HCT116 (cell line): ENCODE results near the gene PDC. TPM values are rescaled to one million over a fixed set of nuclear protein-coding genes. Genes with fewer than 3 reads are reported as not detected.

Experiments
- ATAC-seq: fragments of 200-7000 bp; cut with Tn5 transposase; 2 replicates; pipeline ENCODE4 v1.9.1; 2020; ENCODE audit warnings: mild to moderate bottlenecking, moderate library complexity
- BruUV-seq: library from RNA; stranded (reverse); fragments of 400-500 nt; replicated peaks from 2 replicates; lab custom pipeline; 2021; lab: Mats Ljungman, UMichigan
- CTCF ChIA-PET: fragments of 300-600 bp; sonication (Branson Sonifier 250); formaldehyde crosslinking; loops from one replicate; lab custom pipeline; 2021; ENCODE audit warnings: antibody characterized with exemption; lab: Charles Lee
- POLR2A ChIA-PET: fragments of 300-600, 350-600 bp; sonication (Branson Sonifier 250); formaldehyde crosslinking; loops from one replicate; lab custom pipeline; 2021; ENCODE audit warnings: antibody characterized with exemption; lab: Charles Lee
- RAD21 ChIA-PET, 2 experiments: fragments of 300-600 bp; sonication (Branson Sonifier 250); formaldehyde crosslinking; loops; one replicate each; lab custom pipeline; 2023; ENCODE audit warnings: low total read pairs in 2 of 2; ENCODE audit not compliant: uncharacterized antibody in 2 of 2, unreplicated experiment in 2 of 2, low non-redundant PET in 1 of 2; lab: Charles Lee
- DNase-seq: peaks from one replicate; pipeline ENCODE4 v3.0.0-alpha.2; 2010; ENCODE audit warnings: low read depth, low spot score
- H2AFZ ChIP-seq: fragments of 200-600 bp; shearing (Covaris generic), sonication (generic); 2 replicates; pipeline ENCODE4 v1.6.1; 2017; ENCODE audit warnings: low read depth, mixed run types, mixed read lengths, antibody characterized with exemption, low read length; ENCODE audit not compliant: poor library complexity, severe bottlenecking
- H3K27ac ChIP-seq: 2 replicates; pipeline ENCODE4 v1.5.1; 2012; ENCODE audit warnings: low read depth, low read length
- H3K27me3 ChIP-seq: fragments of 200-600 bp; sonication (generic); 2 replicates; pipeline ENCODE4 v1.6.1; 2016; ENCODE audit warnings: mixed run types, low read length, mixed read lengths; ENCODE audit not compliant: insufficient read depth
- H3K36me3 ChIP-seq, 2 experiments: fragments of 200-500 bp in 1 of 2; fragments of 200-600 bp in 1 of 2; sonication (Bioruptor generic) in 1 of 2; sonication (generic) in 1 of 2; 2 replicates each; pipeline versions ENCODE4 v1.5.1 to v1.6.1; 2014 to 2016; ENCODE audit warnings: low read length in 2 of 2, inconsistent platforms in 1 of 2, mixed read lengths in 1 of 2, mixed run types in 1 of 2; ENCODE audit not compliant: insufficient read depth in 2 of 2, control insufficient read depth in 1 of 2
- H3K4me1 ChIP-seq, 2 experiments: fragments of 200-600 bp in 1 of 2; sonication (generic) in 1 of 2; 2 replicates each; pipeline versions ENCODE4 v1.5.1 to v1.6.1; 2012 to 2017; ENCODE audit warnings: low read length in 2 of 2, inconsistent platforms in 1 of 2, mild to moderate bottlenecking in 1 of 2, mixed read lengths in 1 of 2, mixed run types in 1 of 2, moderate library complexity in 1 of 2; ENCODE audit not compliant: insufficient read depth in 2 of 2, control insufficient read depth in 1 of 2
- H3K4me2 ChIP-seq: fragments of 200-600 bp; sonication (generic); 2 replicates; pipeline ENCODE4 v1.6.1; 2017; ENCODE audit warnings: mixed run types, low read length, mixed read lengths
- H3K4me3 ChIP-seq, 2 experiments: fragments of 200-600 bp in 1 of 2; sonication (generic) in 1 of 2; replicated peaks in 1 of 2; 2 replicates each; pipeline ENCODE4 v1.5.1; 2011 to 2016; ENCODE audit warnings: low read length in 2 of 2, control low read depth in 1 of 2, low read depth in 1 of 2, mild to moderate bottlenecking in 1 of 2, mixed read lengths in 1 of 2, mixed run types in 1 of 2
- H3K79me2 ChIP-seq: fragments of 200-600 bp; sonication (generic); 2 replicates; pipeline ENCODE4 v1.6.1; 2017; ENCODE audit warnings: mild to moderate bottlenecking, mixed run types, low read length, moderate library complexity, mixed read lengths; ENCODE audit not compliant: insufficient read depth
- H3K9ac ChIP-seq: fragments of 200-600 bp; sonication (generic); 2 replicates; pipeline ENCODE4 v1.6.1; 2016; ENCODE audit warnings: low read length, mixed read lengths
- H3K9me2 ChIP-seq: fragments of 200-600 bp; sonication (generic), shearing (Covaris generic); 2 replicates; pipeline ENCODE4 v1.6.1; 2017; ENCODE audit warnings: mixed run types, mild to moderate bottlenecking, moderate library complexity; ENCODE audit not compliant: insufficient read depth
- H3K9me3 ChIP-seq, 2 experiments: fragments of 200-500 bp in 1 of 2; fragments of 200-600 bp in 1 of 2; sonication (Bioruptor generic) in 1 of 2; sonication (generic) in 1 of 2; 2 replicates each; pipeline ENCODE4 v1.6.1; 2014 to 2017; ENCODE audit warnings: low read length in 2 of 2, mixed read lengths in 2 of 2, inconsistent platforms in 1 of 2, low read depth in 1 of 2, mild to moderate bottlenecking in 1 of 2, mixed run types in 1 of 2, moderate library complexity in 1 of 2; ENCODE audit not compliant: control insufficient read depth in 1 of 2, insufficient read depth in 1 of 2
- H4K20me1 ChIP-seq: fragments of 200-600 bp; sonication (generic), shearing (Covaris generic); 2 replicates; pipeline ENCODE4 v1.6.1; 2017; ENCODE audit warnings: mixed run types, mild to moderate bottlenecking, moderate library complexity; ENCODE audit not compliant: insufficient read depth
- ATF3 ChIP-seq: IDR thresholded peaks from 2 replicates; pipeline ENCODE4 v1.6.1; 2012
- CTCF ChIP-seq, 3 experiments: fragments of 200-600 bp in 1 of 3; sonication (generic) in 1 of 3; IDR thresholded peaks in 2 of 3; conservative IDR thresholded peaks in 1 of 3; 2 replicates each; pipeline ENCODE4 v1.5.1; 2012 to 2017; ENCODE audit warnings: low read depth in 2 of 3, low read length in 2 of 3, antibody characterized with exemption in 1 of 3, borderline replicate concordance in 1 of 3, control low read depth in 1 of 3, mild to moderate bottlenecking in 1 of 3, mixed read lengths in 1 of 3, mixed run types in 1 of 3, moderate library complexity in 1 of 3; ENCODE audit not compliant: insufficient read depth in 1 of 3
- EGR1 ChIP-seq: IDR thresholded peaks from 2 replicates; pipeline ENCODE4 v1.6.1; 2012; ENCODE audit warnings: low read depth
- ELF1 ChIP-seq: IDR thresholded peaks from 2 replicates; pipeline ENCODE4 v1.6.1; 2012; ENCODE audit warnings: low read depth, borderline replicate concordance
- EZH2 ChIP-seq: fragments of 200-600 bp; sonication (generic); IDR thresholded peaks from 2 replicates; pipeline ENCODE4 v1.6.1; 2017; ENCODE audit warnings: antibody characterized with exemption, mixed run types
- EZH2phosphoT487 ChIP-seq: fragments of 200-600 bp; IDR thresholded peaks from 2 replicates; pipeline ENCODE4 v1.6.1; 2018; ENCODE audit warnings: antibody characterized with exemption, borderline replicate concordance
- FOSL1 ChIP-seq: IDR thresholded peaks from 2 replicates; pipeline ENCODE4 v1.6.1; 2012; ENCODE audit warnings: low read depth
- MAX ChIP-seq: IDR thresholded peaks from 2 replicates; pipeline ENCODE4 v1.6.1; 2012
- REST ChIP-seq: IDR thresholded peaks from 2 replicates; pipeline ENCODE4 v1.6.1; 2012; ENCODE audit warnings: low read depth
- SIN3A ChIP-seq: IDR thresholded peaks from 2 replicates; pipeline ENCODE4 v1.6.1; 2012; ENCODE audit warnings: low read depth
- SP1 ChIP-seq: IDR thresholded peaks from 2 replicates; pipeline ENCODE4 v1.6.1; 2012; ENCODE audit warnings: low read depth
- SRF ChIP-seq: IDR thresholded peaks from 2 replicates; pipeline ENCODE4 v1.6.1; 2012; ENCODE audit warnings: low read depth
- TCF7L2 ChIP-seq: IDR thresholded peaks from 2 replicates; pipeline ENCODE4 v1.7.0; 2011; ENCODE audit warnings: borderline replicate concordance, inconsistent platforms; ENCODE audit not compliant: insufficient read depth, insufficient read length; ENCODE audit errors: extremely low read depth
- ZFX ChIP-seq: fragments of 450-650 bp; IDR thresholded peaks from 2 replicates; pipeline ENCODE4 v1.6.1; 2017
- ZNF274 ChIP-seq: fragments of 200-500 bp; sonication (Bioruptor generic); IDR thresholded peaks from 2 replicates; pipeline ENCODE4 v1.6.1; 2014; ENCODE audit warnings: mild to moderate bottlenecking, low read depth, low read length, inconsistent platforms
- intact Hi-C: fragments of 100-400 bp; cut with micrococcal nuclease; formaldehyde crosslinking; loops from 2 replicates; pipeline ENCODE4 v1.10.0; 2022
- total RNA-seq: library from RNA; stranded (reverse); gene quantifications from one replicate; pipeline ENCODE4 v1.2.1, GENCODE V29; 2021; ENCODE audit not compliant: unreplicated experiment

PDC gene
- total RNA-seq, 1 experiment from 2014 or later = not detected

GRCh38 chr1:186497651-186498050 lies 36.7 kb upstream of the PDC start:
- H3K4me2 ChIP-seq = no peak overlapping the region
- intact Hi-C loops = no loop called here
- H3K9me3 ChIP-seq = no peaks in the 10 kb centered on the region
- DNase-seq = no peak
- H3K9ac ChIP-seq = no peak overlapping the region
- no TSS peak for BruUV-seq
- RAD21 ChIA-PET = no interaction called here
- no peaks in the 10 kb centered on the region for H3K79me2 ChIP-seq
- H3K4me3 ChIP-seq = no peak overlapping the region
- H4K20me1 ChIP-seq = no peaks in the 10 kb centered on the region
- POLR2A ChIA-PET = no interaction called here
- CTCF ChIA-PET = no interaction called here
- no peak for TF ChIP-seq MAX
- ATAC-seq = no peak
- no peaks in the 10 kb centered on the region for H3K9me2 ChIP-seq
- no peaks in the 10 kb centered on the region for H3K4me1 ChIP-seq
- no peaks in the 10 kb centered on the region for H3K36me3 ChIP-seq
- H3K27ac ChIP-seq = no peak overlapping the region
- no peak overlapping the region for H2AFZ ChIP-seq
- no peaks in the 10 kb centered on the region for H3K27me3 ChIP-seq

- no peak overlapping the region for H3K4me3 ChIP-seq
- no peaks in the 10 kb centered on the region for H3K9me3 ChIP-seq
- no peak overlapping the region for H3K4me2 ChIP-seq
- H2AFZ ChIP-seq = no peak overlapping the region
- H3K9me2 ChIP-seq = no peaks in the 10 kb centered on the region
- CTCF ChIA-PET = interaction anchor here (1.2 kb wide), 1 partner anchor 184 kb away, joined by 4 read pairs; the partner anchor contains the start of gene PTGS2
- POLR2A ChIA-PET = interaction anchor here (0.7 kb wide), 1 partner anchor 17 kb away, joined by 3 read pairs; no protein-coding TSS in a partner anchor
- H3K27me3 ChIP-seq = no peaks in the 10 kb centered on the region
- no peaks in the 10 kb centered on the region for H3K4me1 ChIP-seq
- no peak overlapping the region for H3K27ac ChIP-seq
- RAD21 ChIA-PET = no interaction called here
- intact Hi-C loops = no loop called here
- ATAC-seq (no peak), DNase-seq (no peak)
- no peak overlapping the region for H3K9ac ChIP-seq
- no peaks in the 10 kb centered on the region for H4K20me1 ChIP-seq
- no peaks in the 10 kb centered on the region for H3K79me2 ChIP-seq
- no peaks in the 10 kb centered on the region for H3K36me3 ChIP-seq
- BruUV-seq = no TSS peak
- TF ChIP-seq FOSL1 = no peak
- TF ChIP-seq CTCF (IDR thresholded peaks at IDR 0.05 in 2 of 3, conservative IDR thresholded peaks at IDR 0.05 in 1 of 3; ENCODE audit: borderline replicate concordance in 1 of 3, insufficient read depth in 1 of 3, low read depth in 2 of 3, low read length in 2 of 3) = no peak
- no peak for TF ChIP-seq EZH2
- no peak for TF ChIP-seq EGR1
- TF ChIP-seq SP1 = no peak
- TF ChIP-seq SIN3A = no peak
- no peak for TF ChIP-seq ZFX
- no peak for TF ChIP-seq TCF7L2
- TF ChIP-seq ZNF274 = no peak
- TF ChIP-seq EZH2phosphoT487 = no peak
- no peak for TF ChIP-seq SRF
- no peak for TF ChIP-seq ELF1
- no peak for TF ChIP-seq ATF3
- TF ChIP-seq REST = no peak
Measured at GRCh38 chr1:186496171-186496851, 35.4 kb upstream of the PDC start.
